ENCODE measurements around the gene TEX101.

Gene TEX101

GRCh38 chr19:43450545-43450997, 35.9 kb downstream of the TEX101 start:
- no peak for DNase-seq

GRCh38 chr19:43452582-43452981, 37.9 kb downstream of the TEX101 start:
- no peak for DNase-seq

- no peak for DNase-seq
These were observed 39.3 kb downstream of the TEX101 start for GRCh38 chr19:43454031-43454430.

GRCh38 chr19:43455321-43456113, 40.8 kb downstream of the TEX101 start:
- no peak for DNase-seq

GRCh38 chr19:43457809-43458208, 43.1 kb downstream of the TEX101 start:
- no peak for DNase-seq

GRCh38 chr19:43460362-43461016, 45.8 kb downstream of the TEX101 start:
- no peak for DNase-seq

- no peak for DNase-seq
These were observed 46.6 kb downstream of the TEX101 start for GRCh38 chr19:43461303-43461702.

- no peak for DNase-seq
These were observed 47.7 kb downstream of the TEX101 start for GRCh38 chr19:43462383-43462782.

GRCh38 chr19:43462785-43463380, 48.2 kb downstream of the TEX101 start:
- no peak for DNase-seq

GRCh38 chr19:43463381-43464133, 48.9 kb downstream of the TEX101 start:
- DNase-seq: peak; percentile 98

- DNase-seq: no peak
These were observed 49.6 kb downstream of the TEX101 start for GRCh38 chr19:43464134-43464775.

- DNase-seq: no peak
These were observed 50.9 kb downstream of the TEX101 start, which contains the start of gene LYPD3 for GRCh38 chr19:43465468-43466120. Gene LYPD3, minus strand, starts transcription at chr19:43465608. Its CDS starts 37 bp downstream, at chr19:43465571.

- no peak for DNase-seq
These were observed 52.1 kb downstream of the TEX101 start for GRCh38 chr19:43466793-43467192.

GRCh38 chr19:43467276-43467675, 52.6 kb downstream of the TEX101 start:
- DNase-seq: no peak

- DNase-seq: peak; percentile 69
These were observed 53.0 kb downstream of the TEX101 start for GRCh38 chr19:43467730-43468129.

Data from hematopoietic multipotent progenitor cell treated with erythropoietin and hydrocortisone succinate and interleukin-3 and kit ligand, for 4 days (in vitro differentiated cells).